GM23338 (cell line): Measurements from ENCODE around the gene SEC14L6. TPM values are rescaled to one million over a fixed set of nuclear protein-coding genes. Genes with fewer than 3 reads are reported as not detected.
A peak's percentile ranks its signal among the peaks of the same experiment; 100 is the strongest.

Source experiments
- ATAC-seq: fragments of 200-7000 bp; cut with Tn5 transposase; 3 replicates; pipeline ENCODE4 v1.9.1; 2020
- DNase-seq: peaks from one replicate; pipeline ENCODE4 v3.0.0-alpha.2; 2015; ENCODE audit warnings: low spot score
- H2AFZ ChIP-seq: fragments of 200-600 bp; sonication (generic); 2 replicates; pipeline ENCODE4 v1.8.0; 2016; ENCODE audit warnings: antibody characterized with exemption, mild to moderate bottlenecking, moderate library complexity
- H3F3A ChIP-seq: fragments of 200-600 bp; sonication (generic); replicated peaks from 2 replicates; pipeline ENCODE4 v1.8.0; 2017; ENCODE audit warnings: antibody characterized with exemption, mixed run types, low read depth
- H3K27ac ChIP-seq: fragments of 200-600 bp; sonication (generic); 2 replicates; pipeline ENCODE4 v1.6.1; 2016; ENCODE audit warnings: low read depth
- H3K27me3 ChIP-seq: fragments of 200-600 bp; sonication (generic); 2 replicates; pipeline ENCODE4 v1.8.0; 2016; ENCODE audit warnings: mild to moderate bottlenecking, mixed run types, moderate library complexity; ENCODE audit not compliant: insufficient read depth
- H3K36me3 ChIP-seq: fragments of 200-600 bp; sonication (generic); 2 replicates; pipeline ENCODE4 v1.8.0; 2016; ENCODE audit warnings: mild to moderate bottlenecking; ENCODE audit not compliant: insufficient read depth
- H3K4me1 ChIP-seq: fragments of 200-600 bp; sonication (generic); 2 replicates; pipeline ENCODE4 v1.8.0; 2016; ENCODE audit warnings: mild to moderate bottlenecking, moderate library complexity; ENCODE audit not compliant: insufficient read depth
- H3K4me2 ChIP-seq: fragments of 200-600 bp; sonication (generic); 2 replicates; pipeline ENCODE4 v1.7.1; 2017; ENCODE audit warnings: mixed run types
- H3K4me3 ChIP-seq: fragments of 200-600 bp; sonication (generic); 2 replicates; pipeline ENCODE4 v1.6.1; 2016; ENCODE audit warnings: mixed run types
- H3K79me2 ChIP-seq: fragments of 200-600 bp; sonication (generic); replicated peaks from 2 replicates; pipeline ENCODE4 v1.8.0; 2017; ENCODE audit warnings: mild to moderate bottlenecking; ENCODE audit not compliant: insufficient read depth
- H3K9me2 ChIP-seq: fragments of 200-600 bp; sonication (generic); 2 replicates; pipeline ENCODE4 v1.8.0; 2017; ENCODE audit not compliant: insufficient read depth
- H4K20me1 ChIP-seq: fragments of 200-600 bp; sonication (generic); replicated peaks from 2 replicates; pipeline ENCODE4 v1.8.0; 2017; ENCODE audit warnings: mild to moderate bottlenecking; ENCODE audit not compliant: insufficient read depth
- H3K27ac Mint-ChIP-seq: 2 replicates; pipeline ENCODE4 v1.8.0; 2020; ENCODE audit warnings: inconsistent platforms, mild to moderate bottlenecking, moderate library complexity, mixed read lengths
- H3K27me3 Mint-ChIP-seq: 3 replicates; pipeline ENCODE4 v1.8.0; 2022; ENCODE audit warnings: low read depth, mild to moderate bottlenecking, moderate library complexity, mixed read lengths, inconsistent platforms; ENCODE audit not compliant: insufficient read depth, poor library complexity
- H3K36me3 Mint-ChIP-seq: 3 replicates; pipeline ENCODE4 v1.8.0; 2021; ENCODE audit warnings: low read depth, mild to moderate bottlenecking, inconsistent platforms, moderate library complexity, mixed read lengths
- H3K4me1 Mint-ChIP-seq: 3 replicates; pipeline ENCODE4 v1.8.0; 2020; ENCODE audit warnings: mild to moderate bottlenecking, inconsistent platforms, mixed read lengths
- H3K4me3 Mint-ChIP-seq: 3 replicates; pipeline ENCODE4 v1.8.0; 2021; ENCODE audit warnings: moderate library complexity, mild to moderate bottlenecking, inconsistent platforms, mixed read lengths
- H3K9me3 Mint-ChIP-seq: 3 replicates; pipeline ENCODE4 v1.8.0; 2020; ENCODE audit warnings: moderate library complexity, mild to moderate bottlenecking, inconsistent platforms, mixed read lengths
- CREB1 ChIP-seq: fragments of 250-450 bp; sonication (Bioruptor Pico); IDR thresholded peaks from 2 replicates; pipeline ENCODE4 v1.5.0; 2020; ENCODE audit warnings: low read depth, mild to moderate bottlenecking, moderate library complexity
- CTCF ChIP-seq, 2 experiments: fragments of 200-600 bp in 1 of 2; sonication (generic) in 1 of 2; conservative IDR thresholded peaks; 2 replicates each; pipeline versions ENCODE4 v1.5.1 to v1.6.1; 2016 to 2017; ENCODE audit warnings: antibody characterized with exemption in 2 of 2, low read depth in 2 of 2, mild to moderate bottlenecking in 2 of 2, moderate library complexity in 1 of 2
- EZH2 ChIP-seq: fragments of 200-600 bp; sonication (generic); IDR thresholded peaks from one replicate; pipeline ENCODE4 v1.8.0; 2017; ENCODE audit warnings: antibody characterized with exemption, mild to moderate bottlenecking, low read depth; ENCODE audit not compliant: unreplicated experiment
- NANOG ChIP-seq: IDR thresholded peaks from 2 replicates; pipeline ENCODE4 v1.6.1; 2016; ENCODE audit warnings: antibody characterized with exemption, borderline replicate concordance
- ZNF114 ChIP-seq: fragments of 250-450 bp; sonication (Bioruptor Pico); IDR thresholded peaks from 2 replicates; pipeline ENCODE4 v1.5.0; 2020; ENCODE audit warnings: mild to moderate bottlenecking, moderate library complexity
- ZNF331 ChIP-seq: fragments of 250-450 bp; sonication (Bioruptor Pico); IDR thresholded peaks from 2 replicates; pipeline ENCODE4 v1.5.0; 2020; ENCODE audit warnings: low read depth, mild to moderate bottlenecking, moderate library complexity
- ZNF462 ChIP-seq: fragments of 250-450 bp; sonication (Bioruptor Pico); IDR thresholded peaks from 2 replicates; pipeline ENCODE4 v1.5.0; 2020; ENCODE audit warnings: mild to moderate bottlenecking, moderate library complexity
- polyA plus RNA-seq: library from polyadenylated mRNA; unstranded; fragments of >200 nt; fragmentation: Nextera tagmentation; extraction: Ambion mirVana; gene quantifications from 2 replicates; pipeline ENCODE4 v1.2.1, GENCODE V29; 2016
- total RNA-seq: library from RNA; depleted of rRNA; stranded (reverse); fragments of >200 nt; shearing (Covaris generic); gene quantifications from 2 replicates; pipeline ENCODE4 v1.2.3, GENCODE V29; 2014

The SEC14L6 gene
- total and polyA plus RNA-seq, 2 experiments from 2014 or later, result 0.84 to 2.1 TPM

GRCh38 chr22:30557243-30557642 is 10.7 kb upstream of the SEC14L6 start:
- peak; percentile 57 for DNase-seq
- no peak overlapping the region for H3K4me3 Mint-ChIP-seq
- Histone ChIP-seq H3K27me3 (no peaks in the 10 kb centered on the region), H3K4me1 (peaks cover 25% of the 10 kb centered on the region), H2AFZ (no peak overlapping the region), H3F3A (no peaks in the 10 kb centered on the region), H3K4me2 (no peak overlapping the region), H4K20me1 (no peaks in the 10 kb centered on the region), H3K4me3 (no peak overlapping the region), H3K79me2 (no peaks in the 10 kb centered on the region), H3K9me2 (no peaks in the 10 kb centered on the region), H3K27ac (no peak overlapping the region), H3K36me3 (no peaks in the 10 kb centered on the region)
- no peaks in the 10 kb centered on the region for H3K9me3 Mint-ChIP-seq
- H3K27ac Mint-ChIP-seq, result no peak overlapping the region
- peak; percentile 70 for ATAC-seq
- H3K27me3 Mint-ChIP-seq, result peaks cover 9% of the 10 kb centered on the region
- H3K36me3 Mint-ChIP-seq, result no peaks in the 10 kb centered on the region; the same call in 2 of the 3 replicates
- H3K4me1 Mint-ChIP-seq, result peaks cover 30% of the 10 kb centered on the region
- TF ChIP-seq ZNF331 (CRISPR knock-in tag) (no peak), ZNF114 (CRISPR knock-in tag) (no peak), NANOG (no peak), CTCF (conservative IDR thresholded peaks at IDR 0.05; ENCODE audit: low read depth in 2 of 2) (peak; percentile 35 to 38), CREB1 (no peak), EZH2 (no peak), ZNF462 (CRISPR knock-in tag) (no peak)
